Trophoblast cell (in vitro differentiated cells and primary cell): ENCODE data around the gene RTP2.

Experiments used
- DNase-seq, 2 donors: peaks; one replicate each; pipeline ENCODE4 v3.0.0-alpha.2; 2016
- H2AFZ ChIP-seq: 2 replicates; pipeline ENCODE4 v1.6.1; 2013; ENCODE audit warnings: low read length, moderate library complexity, mild to moderate bottlenecking; ENCODE audit not compliant: insufficient read depth, poor library complexity
- H2AK5ac ChIP-seq: 2 replicates; pipeline ENCODE4 v1.6.1; 2013; ENCODE audit warnings: mild to moderate bottlenecking, low read length
- H2BK120ac ChIP-seq: 2 replicates; pipeline ENCODE4 v1.6.1; 2013; ENCODE audit warnings: low read length, mild to moderate bottlenecking, moderate library complexity; ENCODE audit not compliant: insufficient read depth, poor library complexity
- H2BK12ac ChIP-seq: 2 replicates; pipeline ENCODE4 v1.6.1; 2013; ENCODE audit warnings: mild to moderate bottlenecking, low read length, moderate library complexity
- H2BK5ac ChIP-seq: 2 replicates; pipeline ENCODE4 v1.6.1; 2013; ENCODE audit warnings: low read length, low read depth, moderate library complexity, mild to moderate bottlenecking; ENCODE audit not compliant: poor library complexity
- H3K14ac ChIP-seq: 2 replicates; pipeline ENCODE4 v1.6.1; 2013; ENCODE audit warnings: mild to moderate bottlenecking, low read length
- H3K18ac ChIP-seq: 2 replicates; pipeline ENCODE4 v1.6.1; 2013; ENCODE audit warnings: mild to moderate bottlenecking, low read length
- H3K23ac ChIP-seq: 2 replicates; pipeline ENCODE4 v1.6.1; 2013; ENCODE audit warnings: low read length
- H3K27ac ChIP-seq: 2 replicates; pipeline ENCODE4 v1.5.1; 2013; ENCODE audit warnings: low read depth, mild to moderate bottlenecking, inconsistent platforms, low read length, moderate library complexity
- H3K27me3 ChIP-seq: 2 replicates; pipeline ENCODE4 v1.6.1; 2013; ENCODE audit warnings: inconsistent platforms, mild to moderate bottlenecking, low read length, moderate library complexity; ENCODE audit not compliant: insufficient read depth
- H3K36me3 ChIP-seq, 2 experiments: 1 replicate in 1 of 2; 2 replicates in 1 of 2; pipeline ENCODE4 v1.6.1; 2013; ENCODE audit warnings: low read length in 2 of 2, mild to moderate bottlenecking in 2 of 2, moderate library complexity in 1 of 2; ENCODE audit not compliant: insufficient read depth in 2 of 2, control insufficient read depth in 1 of 2
- H3K4ac ChIP-seq: 2 replicates; pipeline ENCODE4 v1.6.1; 2013; ENCODE audit warnings: low read depth, mild to moderate bottlenecking, low read length, moderate library complexity
- H3K4me1 ChIP-seq, 2 experiments: 1 replicate in 1 of 2; 2 replicates in 1 of 2; pipeline ENCODE4 v1.6.1; 2013; ENCODE audit warnings: low read length in 2 of 2, mild to moderate bottlenecking in 2 of 2, moderate library complexity in 1 of 2; ENCODE audit not compliant: insufficient read depth in 2 of 2, control insufficient read depth in 1 of 2
- H3K4me2 ChIP-seq: 2 replicates; pipeline ENCODE4 v1.6.1; 2013; ENCODE audit warnings: inconsistent platforms, mild to moderate bottlenecking, low read length, moderate library complexity
- H3K4me3 ChIP-seq: 2 replicates; pipeline ENCODE4 v1.5.1; 2013; ENCODE audit warnings: mild to moderate bottlenecking, low read depth, low read length, inconsistent platforms
- H3K79me1 ChIP-seq: one replicate; pipeline ENCODE4 v1.6.1; 2013; ENCODE audit warnings: low read length
- H3K79me2 ChIP-seq: 2 replicates; pipeline ENCODE4 v1.6.1; 2013; ENCODE audit warnings: low read length, mild to moderate bottlenecking; ENCODE audit not compliant: control insufficient read depth, insufficient read depth, poor library complexity
- H3K9ac ChIP-seq: 2 replicates; pipeline ENCODE4 v1.6.1; 2013; ENCODE audit warnings: mild to moderate bottlenecking, low read length
- H3K9me3 ChIP-seq: 2 replicates; pipeline ENCODE4 v1.6.1; 2013; ENCODE audit warnings: low read depth, mild to moderate bottlenecking, control low read depth, inconsistent platforms, low read length; ENCODE audit not compliant: insufficient read depth
- H4K12ac ChIP-seq: 2 replicates; pipeline ENCODE4 v1.6.1; 2013; ENCODE audit warnings: low read depth, mild to moderate bottlenecking, low read length, moderate library complexity
- H4K8ac ChIP-seq: 2 replicates; pipeline ENCODE4 v1.6.1; 2013; ENCODE audit warnings: low read depth, mild to moderate bottlenecking, low read length, moderate library complexity
- H4K91ac ChIP-seq: one replicate; pipeline ENCODE4 v1.6.1; 2013; ENCODE audit warnings: low read depth, mild to moderate bottlenecking, low read length, moderate library complexity
- WGBS: extraction: QIAGEN DNeasy Blood & Tissue Kit; methylation state at CpG from one replicate; pipeline ENCODE4 v1.1.7; 2013; ENCODE audit warnings: missing lambda C conversion rate; ENCODE audit not compliant: insufficient read length, insufficient coverage; ENCODE audit errors: extremely low coverage; 5-methylcytosine and 5-hydroxymethylcytosine counted together

RTP2 gene

GRCh38 chr3:187744169-187745151 is 42.1 kb upstream of the RTP2 start:
- peak in 1 of 2 donors; percentile 60 for DNase-seq
- Histone ChIP-seq H3K23ac (no peak overlapping the region), H3K9ac (peak overlapping the region; percentile 83), H4K12ac (no peak overlapping the region), H3K4me2 (peak overlapping the region; percentile 83), H3K9me3 (no peaks in the 10 kb centered on the region), H3K27ac (peak overlapping the region; percentile 60), H3K4me3 (peak overlapping the region; percentile 76), H2AFZ (peak overlapping the region; percentile 37), H3K4me1 (peaks cover 6 to 19% of the 10 kb centered on the region in 2 experiments), H3K4ac (peak overlapping the region; percentile 95), H3K79me1 (peaks cover 26% of the 10 kb centered on the region), H4K91ac (peak overlapping the region; percentile 53), H2AK5ac (no peak overlapping the region), H2BK120ac (peak overlapping the region; percentile 25), H4K8ac (peak overlapping the region; percentile 61), H2BK5ac (peak overlapping the region; percentile 34), H3K79me2 (peaks cover 13% of the 10 kb centered on the region), H2BK12ac (peak overlapping the region; percentile 46), H3K27me3 (no peaks in the 10 kb centered on the region), H3K14ac (peak overlapping the region; percentile 50), H3K18ac (peak overlapping the region; percentile 55), H3K36me3 (no peaks in the 10 kb centered on the region)
- WGBS = no CpG with 5 or more reads among the region's 55 CpGs

- no peaks in the 10 kb centered on the region for H3K27me3 ChIP-seq
- H4K12ac ChIP-seq = no peak overlapping the region
- H3K27ac ChIP-seq = no peak overlapping the region
- H3K4me2 ChIP-seq = peak overlapping the region; percentile 83
- H3K9ac ChIP-seq = peak overlapping the region; percentile 77
- H4K91ac ChIP-seq = peak overlapping the region; percentile 74
- peak overlapping the region; percentile 23 for H4K8ac ChIP-seq
- H3K18ac ChIP-seq = peak overlapping the region; percentile 84
- H3K79me1 ChIP-seq = peaks cover 27% of the 10 kb centered on the region
- peak overlapping the region; percentile 73 for H2BK12ac ChIP-seq
- H3K23ac ChIP-seq = no peak overlapping the region
- no peaks in the 10 kb centered on the region for H3K9me3 ChIP-seq
- H2BK120ac ChIP-seq = peak overlapping the region; percentile 25
- WGBS = no CpG with 5 or more reads among the region's 45 CpGs
- peaks cover 13% of the 10 kb centered on the region for H3K79me2 ChIP-seq
- H3K4me3 ChIP-seq = peak overlapping the region; percentile 76
- peak overlapping the region; percentile 95 for H3K4ac ChIP-seq
- no peaks in the 10 kb centered on the region for H3K36me3 ChIP-seq
- H3K14ac ChIP-seq = peak overlapping the region; percentile 67
- peaks cover 6 to 17% of the 10 kb centered on the region in 2 experiments for H3K4me1 ChIP-seq
- H2AK5ac ChIP-seq = no peak overlapping the region
- DNase-seq = peak in 1 of 2 donors; percentile 52
- H2BK5ac ChIP-seq = peak overlapping the region; percentile 26
- peak overlapping the region; percentile 25 for H2AFZ ChIP-seq
Measured at GRCh38 chr3:187743195-187744141, 41.1 kb upstream of the RTP2 start.

- Histone ChIP-seq H4K12ac (no peak overlapping the region), H3K79me1 (peaks cover 35% of the 10 kb centered on the region), H3K27me3 (no peaks in the 10 kb centered on the region), H3K9ac (no peak overlapping the region), H3K4me2 (no peak overlapping the region), H3K4ac (no peak overlapping the region), H2BK120ac (no peak overlapping the region), H2BK12ac (no peak overlapping the region), H4K91ac (no peak overlapping the region), H3K14ac (no peak overlapping the region), H3K4me1 (peaks cover 6 to 18% of the 10 kb centered on the region in 2 experiments), H3K9me3 (no peaks in the 10 kb centered on the region), H3K79me2 (peaks cover 17% of the 10 kb centered on the region), H3K23ac (no peak overlapping the region), H3K18ac (no peak overlapping the region), H3K36me3 (no peaks in the 10 kb centered on the region), H3K27ac (no peak overlapping the region), H4K8ac (no peak overlapping the region), H2AFZ (no peak overlapping the region), H2AK5ac (no peak overlapping the region), H2BK5ac (no peak overlapping the region), H3K4me3 (no peak overlapping the region)
- no peak for DNase-seq
- no CpG with 5 or more reads among the region's 13 CpGs for WGBS
Measured at GRCh38 chr3:187742351-187743171, 40.2 kb upstream of the RTP2 start.
